ENCODE data around the gene PPOX.
A peak's percentile ranks its signal among the peaks of the same experiment; 100 is the strongest.

PPOX gene

DNA sequence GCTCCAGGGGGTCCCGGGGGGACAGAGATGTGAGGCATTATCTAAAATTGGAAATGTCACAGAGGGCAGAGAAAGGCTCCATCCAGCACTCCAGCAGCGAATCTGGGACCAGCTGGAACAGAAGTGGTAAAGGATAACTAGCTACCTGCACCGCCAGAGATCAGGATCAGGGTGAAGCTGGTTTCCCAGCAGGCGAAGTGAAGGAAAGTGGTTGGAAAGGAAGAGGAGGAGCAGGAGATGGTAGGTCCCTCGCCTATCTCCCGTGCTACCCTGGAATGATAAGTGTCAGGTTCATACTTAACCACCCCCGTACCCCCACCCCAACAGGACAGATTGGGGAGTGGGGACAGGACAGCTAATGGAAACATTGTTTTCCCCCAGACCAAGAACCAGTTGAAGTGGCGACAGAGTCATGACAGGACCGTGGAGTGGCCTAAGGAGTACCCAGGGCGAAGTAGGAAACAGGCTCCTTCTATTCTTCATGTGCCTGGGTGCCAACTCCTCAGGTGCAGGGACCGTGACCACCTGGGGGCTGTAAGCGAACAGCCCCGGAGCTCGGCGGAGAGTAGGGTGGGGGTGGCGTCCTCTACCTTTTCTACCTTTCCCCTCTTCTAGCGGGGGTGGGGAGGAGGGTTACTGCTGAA, 10.4 kb downstream of the PPOX start:
- no peak for DNase-seq

DNA sequence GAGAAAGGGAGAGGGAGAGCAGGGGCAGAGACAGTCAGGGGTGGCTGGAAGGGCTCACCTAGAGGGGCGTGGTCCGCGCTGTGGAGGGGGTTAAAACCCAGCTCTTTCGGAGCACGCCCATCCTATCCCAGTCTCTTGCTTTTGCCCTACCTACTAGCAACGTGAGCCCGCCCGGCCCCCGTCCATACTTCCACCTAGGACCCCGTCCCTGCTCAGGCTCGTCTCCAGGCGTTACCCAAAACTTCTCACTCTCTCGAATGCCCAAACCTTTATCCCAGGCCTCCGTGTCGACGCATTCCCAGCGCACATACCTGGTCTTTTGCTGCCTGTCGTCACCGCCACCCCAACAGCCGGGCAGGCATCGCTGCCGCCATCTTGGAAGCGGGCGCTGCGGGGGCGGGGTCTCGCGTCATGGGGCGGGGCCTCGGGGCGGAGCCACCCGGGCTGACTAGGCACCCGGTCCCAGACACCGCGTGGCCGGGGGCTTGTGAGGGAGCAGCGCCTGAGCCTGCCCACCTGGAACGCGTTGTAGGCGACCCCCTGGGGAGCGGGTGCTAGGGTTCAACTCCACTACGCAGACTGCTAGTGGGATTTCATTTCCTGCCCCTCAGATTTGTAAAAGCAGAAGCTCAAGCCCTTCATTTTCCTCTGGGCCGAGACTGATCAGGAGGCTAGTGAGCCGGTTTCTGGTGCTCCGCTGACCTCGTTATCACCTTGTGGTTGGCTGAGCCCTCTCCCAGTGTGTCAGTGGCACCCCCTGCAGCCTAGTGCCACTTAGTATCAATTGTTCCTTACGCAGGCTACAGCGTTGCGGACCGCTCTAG, 11.1 kb downstream of the PPOX start, which contains the start of gene B4GALT3:
TSS of gene B4GALT3 (minus strand) at position 396 of the 824 bp plus-strand sequence. CDS start 1,447 bp downstream, outside the sequence.
- peak; percentile 98 to 99 for DNase-seq

DNA sequence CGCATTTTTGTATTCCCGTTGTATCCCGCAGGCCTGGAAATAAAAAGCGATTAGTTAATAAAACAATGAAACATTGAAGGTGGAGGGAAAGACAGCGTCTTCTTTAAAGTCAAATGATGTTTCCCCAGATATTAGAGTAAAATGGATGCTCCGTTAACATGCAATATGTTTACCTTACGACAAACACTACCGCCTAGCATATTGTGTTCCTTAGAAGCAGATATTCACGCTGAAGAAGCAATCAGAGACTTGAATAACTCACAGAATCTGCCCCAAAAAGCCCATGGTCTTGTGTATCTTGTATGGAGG, 11.7 kb downstream of the PPOX start:
- no peak for DNase-seq

DNA sequence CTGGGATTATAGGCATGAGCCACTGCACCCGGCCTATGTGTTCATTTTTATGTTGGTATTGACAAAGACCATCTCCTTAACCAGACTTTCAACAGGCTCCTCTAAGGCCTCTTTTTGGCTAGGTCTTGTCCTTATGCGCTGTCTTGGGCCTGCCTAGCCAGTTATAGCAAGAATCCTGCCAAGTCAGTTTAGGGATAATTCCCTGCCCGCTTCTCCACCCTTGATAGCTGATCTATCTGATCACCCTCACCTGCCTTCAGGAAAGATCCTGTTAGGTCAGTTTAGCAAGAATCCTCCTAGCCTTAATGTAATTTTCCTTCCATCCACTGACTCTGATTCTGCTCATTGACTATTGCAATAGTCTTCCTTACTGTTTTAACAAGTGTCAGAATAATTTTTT, 13.5 kb downstream of the PPOX start:
- DNase-seq, result no peak

DNA sequence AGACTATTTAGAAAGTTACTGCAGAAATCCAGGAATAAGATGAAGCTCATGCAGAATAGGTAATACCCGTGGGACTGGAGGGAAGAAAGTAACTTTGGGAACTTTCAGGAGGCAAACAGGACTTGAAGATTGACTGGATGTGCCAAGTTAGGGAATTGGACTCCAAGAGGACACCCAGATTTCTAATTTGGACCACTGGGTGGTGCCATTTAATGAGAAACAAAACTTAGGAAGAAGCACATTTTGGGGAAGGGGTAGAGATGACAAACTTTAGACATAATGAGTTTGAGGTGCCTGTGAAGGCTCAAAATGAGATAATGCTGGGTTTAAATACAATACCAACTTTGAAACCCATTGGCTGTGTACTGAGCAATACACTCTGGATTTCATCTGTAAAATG, 14.4 kb downstream of the PPOX start:
- DNase-seq, result no peak

DNA sequence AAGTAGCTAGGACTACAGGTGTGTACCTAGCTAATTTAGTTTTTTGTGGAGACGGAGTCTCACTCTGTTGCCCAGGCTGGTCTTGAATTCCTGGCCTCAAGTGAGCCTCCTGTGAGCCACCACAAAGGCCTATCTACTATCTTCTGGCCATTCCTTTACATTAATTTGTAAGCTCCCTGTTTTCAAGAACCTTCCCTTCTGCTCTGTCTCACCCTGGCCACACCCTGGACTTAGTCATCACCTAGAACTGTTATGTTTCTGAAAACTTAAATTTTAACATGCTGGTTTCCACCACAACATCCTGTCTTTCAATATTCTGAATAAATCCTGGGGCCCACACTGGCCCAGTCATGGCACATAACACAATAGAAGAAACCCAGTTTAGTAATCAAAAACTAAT, 16.0 kb downstream of the PPOX start:
- DNase-seq, result peak; percentile 64 to 71

DNA sequence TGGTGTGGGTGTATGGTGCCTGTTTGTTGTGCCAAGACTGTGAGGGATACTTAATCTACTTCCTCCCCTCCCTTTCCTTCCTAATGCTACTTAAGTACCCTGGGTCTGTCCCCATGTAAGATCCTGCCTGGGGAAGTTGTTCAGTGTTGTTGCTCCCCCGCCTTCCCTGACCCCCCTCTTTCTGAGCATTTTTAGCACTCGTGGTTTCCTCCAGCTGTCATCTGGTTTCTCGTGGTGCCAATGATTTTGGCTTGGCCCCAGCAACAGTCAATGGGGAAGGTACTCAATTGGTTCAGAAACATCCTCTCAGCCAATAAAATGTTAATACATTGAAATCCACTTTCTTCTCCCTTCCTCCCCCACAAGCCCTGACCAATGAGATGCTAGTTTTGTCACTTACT, 19.1 kb downstream of the PPOX start:
- DNase-seq, result peak; percentile 61 to 67

DNA sequence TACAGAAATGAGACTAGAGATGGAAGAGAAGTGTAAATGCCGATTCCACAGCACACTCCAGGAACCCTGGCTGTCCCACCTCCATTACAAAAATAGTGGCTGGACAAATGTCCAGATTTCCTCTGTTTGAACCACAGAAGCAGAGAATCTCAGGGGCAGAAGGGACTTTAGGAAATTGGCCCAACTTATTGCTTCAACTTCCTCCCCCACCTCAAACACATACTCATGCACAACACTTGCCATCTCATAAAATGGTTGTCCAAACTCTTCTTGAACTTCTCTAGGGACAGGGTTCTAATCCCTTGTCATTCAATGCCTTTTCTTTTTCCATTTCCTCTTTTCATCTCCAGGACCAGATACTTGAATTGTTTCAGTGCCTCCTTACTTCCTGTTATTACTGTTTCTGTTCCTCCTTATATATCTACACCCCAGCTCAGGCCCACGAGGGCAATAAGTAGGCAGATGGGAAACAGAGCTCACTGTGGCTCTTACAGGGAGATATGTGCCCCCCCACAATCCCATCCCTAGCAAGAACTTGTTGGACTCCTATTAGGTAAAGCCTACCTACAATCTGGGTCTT, 19.6 kb downstream of the PPOX start:
- no peak for DNase-seq

DNA sequence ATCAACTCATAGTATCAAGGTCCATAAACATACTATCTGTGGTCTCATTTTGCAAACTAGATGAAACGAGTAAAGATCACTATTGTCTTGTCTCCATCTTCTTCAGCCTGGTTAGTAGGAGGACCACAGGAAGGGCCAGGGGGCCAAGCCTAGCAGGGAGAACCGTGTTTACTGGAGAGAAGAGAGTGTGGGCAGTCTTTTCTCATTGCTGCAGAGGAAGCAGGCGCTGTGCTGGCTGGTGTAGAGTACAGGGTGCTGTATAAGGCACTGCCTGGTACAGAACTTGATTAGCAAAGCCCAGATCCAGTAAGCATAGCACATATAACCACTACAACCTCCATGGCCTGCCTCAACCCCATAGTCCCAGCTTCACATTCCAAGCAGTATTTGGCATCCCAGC, 21.1 kb downstream of the PPOX start:
- DNase-seq, result no peak

DNA sequence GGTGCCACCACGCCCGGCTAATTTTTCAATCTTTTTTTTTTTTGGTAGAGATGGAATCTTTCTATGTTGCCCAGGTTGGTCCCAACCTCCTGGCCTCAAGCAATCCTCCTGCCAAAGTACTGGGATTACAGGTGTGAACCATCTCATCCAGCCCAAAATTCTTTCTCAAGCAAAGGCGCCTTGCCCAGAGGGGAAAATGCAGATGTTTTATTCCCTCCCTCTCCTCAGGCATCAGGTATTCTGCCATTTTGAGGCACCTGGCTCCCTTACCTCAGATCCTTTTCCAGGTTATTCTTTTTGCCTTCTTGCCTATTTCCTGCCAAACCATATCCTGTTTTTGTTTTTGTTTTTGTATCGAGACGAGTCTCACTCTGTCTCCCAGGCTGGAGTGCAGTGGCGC, 22.2 kb downstream of the PPOX start:
- no peak for DNase-seq

DNA sequence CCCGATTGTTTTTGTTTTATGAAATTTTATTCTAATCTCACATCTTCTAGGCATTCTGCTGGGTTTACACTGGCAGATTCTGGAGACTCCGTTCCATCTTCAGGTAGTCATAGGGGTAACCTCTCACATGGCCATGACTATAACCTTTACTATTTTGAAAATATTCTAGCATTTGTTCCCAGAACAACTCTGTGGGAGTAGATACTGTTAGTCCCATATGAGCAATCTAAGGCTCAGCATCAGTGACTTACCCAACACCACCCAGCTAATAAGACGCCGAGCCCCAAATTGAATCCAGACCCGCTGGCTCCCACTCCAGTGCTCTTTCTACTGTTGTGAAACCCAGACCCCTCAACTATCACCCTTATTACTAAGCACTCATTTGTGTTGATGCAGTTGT, 22.8 kb downstream of the PPOX start:
- DNase-seq, result no peak

DNA sequence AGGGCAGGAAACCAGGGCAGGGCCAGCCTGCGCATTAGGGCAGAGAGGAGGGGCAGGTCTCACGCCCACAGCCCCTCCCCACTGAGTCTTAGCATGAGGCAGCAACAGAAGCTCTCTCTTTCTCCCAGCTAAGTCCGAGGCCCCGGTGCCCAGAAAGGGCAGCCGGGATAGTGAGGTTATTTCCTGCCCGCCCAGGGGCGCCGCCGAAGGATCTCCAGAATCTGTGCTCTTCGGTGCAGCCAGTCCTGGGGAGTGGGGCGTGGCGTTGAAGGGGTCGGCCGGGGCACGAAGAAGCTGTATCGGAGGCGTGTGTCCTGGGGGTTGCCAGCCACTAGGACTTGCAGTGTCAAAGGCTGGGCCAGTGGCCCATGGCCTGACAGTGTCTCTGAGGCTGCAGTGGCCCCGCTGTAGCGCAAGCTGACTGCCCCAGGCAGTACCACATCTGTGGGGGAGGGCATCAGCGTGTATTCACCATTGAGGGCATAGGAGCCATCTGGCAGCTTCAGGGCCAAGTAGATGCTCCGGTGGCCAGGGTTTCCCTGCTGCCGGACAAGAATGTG, 24.8 kb downstream of the PPOX start:
- no peak for DNase-seq

DNA sequence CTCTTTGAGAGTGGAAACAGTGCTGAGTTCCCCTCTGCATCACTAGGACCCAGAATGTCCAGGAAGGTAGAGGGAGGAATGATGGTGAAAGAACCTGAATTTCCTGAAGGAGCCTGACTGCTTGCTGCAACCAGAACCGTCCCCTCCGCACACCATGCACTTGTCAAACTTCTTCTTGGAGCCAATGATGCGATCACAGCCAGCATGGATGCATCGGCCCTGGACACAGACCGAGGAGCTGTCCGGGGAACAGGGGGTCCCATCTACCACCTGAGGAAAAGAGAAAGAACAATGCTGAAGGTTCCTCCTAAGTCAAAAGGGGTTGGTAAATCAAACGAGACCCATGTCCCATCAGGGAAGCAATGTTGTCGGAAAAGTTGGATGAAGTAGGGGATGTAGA, 25.7 kb downstream of the PPOX start:
- DNase-seq, result no peak

DNA sequence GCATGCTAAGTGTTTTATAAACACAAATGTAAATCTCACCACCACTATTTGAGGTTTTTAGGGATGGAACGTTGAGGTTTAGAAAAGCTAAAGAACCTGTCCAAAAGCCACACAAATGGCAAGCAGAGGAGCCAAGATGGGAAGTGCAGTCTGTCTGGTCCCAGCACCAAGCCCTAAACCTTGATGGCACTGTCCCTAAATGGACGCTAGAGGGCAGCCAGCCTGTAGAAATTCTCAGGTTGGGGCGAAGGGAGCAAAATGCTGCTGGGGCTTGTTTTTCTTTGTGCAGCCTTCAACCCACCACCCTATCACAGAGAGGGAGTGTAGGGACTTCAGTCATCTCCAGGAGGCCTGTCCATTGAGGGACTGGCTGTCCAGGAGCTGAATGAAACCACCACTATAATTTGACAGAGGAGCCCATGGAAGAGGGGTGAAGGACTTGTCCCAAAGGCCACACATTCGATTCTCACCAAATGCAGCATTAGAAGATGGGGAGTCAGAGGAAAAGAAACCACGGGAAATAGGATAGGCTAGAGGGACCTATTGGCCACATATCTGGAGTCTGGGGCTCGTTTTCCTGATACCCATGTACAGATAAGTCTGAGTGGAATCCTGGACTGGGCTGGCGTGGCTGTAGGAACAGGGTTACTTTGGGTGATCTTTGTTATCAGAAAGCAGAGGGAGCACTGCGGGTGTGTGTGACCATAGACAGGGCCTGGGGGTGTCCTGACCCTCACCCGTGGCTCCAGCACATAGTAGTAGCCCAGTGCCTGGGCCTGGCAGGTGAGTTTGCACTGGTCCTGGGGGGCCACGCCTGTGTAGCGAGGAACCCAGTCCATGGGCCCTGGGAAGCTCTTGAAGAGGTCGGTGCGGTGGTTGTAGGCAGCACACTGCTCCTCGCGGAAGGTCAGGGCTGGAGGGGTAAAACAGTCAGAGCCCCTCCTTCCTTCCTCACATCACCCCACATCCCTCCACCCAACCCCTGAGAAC, 26.5 kb downstream of the PPOX start:
- DNase-seq, result peak; percentile 60 to 71

DNA sequence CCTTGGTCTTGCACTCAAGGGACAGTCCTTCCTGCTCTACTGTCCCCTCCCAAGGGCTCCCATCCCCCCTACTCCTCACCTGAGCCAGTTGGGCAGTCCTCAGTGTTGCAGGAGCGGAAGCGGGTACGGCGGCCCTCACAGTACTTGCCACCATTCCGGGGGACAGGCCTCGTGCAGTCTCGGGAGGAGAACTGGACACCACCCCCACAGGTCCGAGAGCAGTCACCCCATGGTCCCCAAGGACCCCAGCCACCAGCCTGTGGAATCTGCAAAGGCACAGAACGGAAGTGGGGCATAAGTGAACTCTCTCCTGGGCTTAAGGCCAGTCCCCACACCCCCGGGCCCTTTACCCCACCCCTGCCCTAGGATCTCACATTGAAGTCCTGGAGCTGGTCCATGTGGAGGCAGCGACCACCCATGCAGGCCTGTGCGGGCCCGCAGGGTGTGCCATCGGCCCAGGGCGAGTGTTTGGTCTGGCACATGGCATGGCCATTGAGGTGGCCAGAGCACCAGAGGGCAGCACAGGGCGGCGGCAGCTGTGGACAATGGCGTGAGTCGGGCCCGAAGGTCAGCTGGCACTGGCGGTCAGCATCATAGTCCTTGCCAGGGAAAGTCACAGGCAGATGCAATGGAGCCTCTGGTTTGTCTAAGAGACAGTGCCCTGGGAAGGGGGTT, 27.5 kb downstream of the PPOX start:
- no peak for DNase-seq

DNA sequence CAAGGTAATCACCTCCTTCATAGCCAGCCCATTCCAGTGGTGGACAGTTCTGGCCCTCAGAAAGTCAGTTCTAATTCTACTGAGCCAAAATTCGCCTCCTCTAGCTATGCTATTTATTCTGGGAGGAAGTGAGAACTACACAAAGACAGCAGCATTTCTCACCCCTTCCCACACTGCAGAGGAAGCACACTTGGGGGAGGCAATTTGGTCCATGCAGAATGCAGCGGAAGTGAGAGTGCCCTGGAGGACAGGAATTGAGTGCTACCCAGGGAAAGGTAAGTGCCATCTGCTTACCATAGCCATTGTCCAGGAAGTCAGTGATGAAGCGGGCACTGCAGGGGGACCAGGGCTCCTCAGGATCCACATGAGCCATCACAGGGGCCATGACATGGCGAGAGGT, 28.9 kb downstream of the PPOX start:
- no peak for DNase-seq

DNA sequence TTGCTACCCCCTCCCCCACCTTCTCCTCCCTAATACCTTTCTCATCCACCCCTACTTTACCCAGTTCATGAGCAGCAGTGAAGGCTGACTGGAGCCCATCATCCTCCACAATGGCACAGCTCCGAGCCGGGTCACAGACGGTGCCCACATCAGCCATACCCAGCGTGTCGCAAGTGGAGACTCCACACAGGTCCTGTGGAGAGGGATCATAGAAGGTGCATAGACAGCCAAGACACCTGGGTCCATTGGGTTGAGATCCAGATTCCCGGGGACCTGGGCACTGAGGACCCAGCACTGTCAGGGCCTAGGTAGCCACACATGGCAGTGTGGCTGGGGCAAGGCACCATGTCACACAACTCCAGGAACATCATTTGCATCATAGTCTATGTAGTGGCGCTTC, 29.9 kb downstream of the PPOX start:
- no peak for DNase-seq

DNA sequence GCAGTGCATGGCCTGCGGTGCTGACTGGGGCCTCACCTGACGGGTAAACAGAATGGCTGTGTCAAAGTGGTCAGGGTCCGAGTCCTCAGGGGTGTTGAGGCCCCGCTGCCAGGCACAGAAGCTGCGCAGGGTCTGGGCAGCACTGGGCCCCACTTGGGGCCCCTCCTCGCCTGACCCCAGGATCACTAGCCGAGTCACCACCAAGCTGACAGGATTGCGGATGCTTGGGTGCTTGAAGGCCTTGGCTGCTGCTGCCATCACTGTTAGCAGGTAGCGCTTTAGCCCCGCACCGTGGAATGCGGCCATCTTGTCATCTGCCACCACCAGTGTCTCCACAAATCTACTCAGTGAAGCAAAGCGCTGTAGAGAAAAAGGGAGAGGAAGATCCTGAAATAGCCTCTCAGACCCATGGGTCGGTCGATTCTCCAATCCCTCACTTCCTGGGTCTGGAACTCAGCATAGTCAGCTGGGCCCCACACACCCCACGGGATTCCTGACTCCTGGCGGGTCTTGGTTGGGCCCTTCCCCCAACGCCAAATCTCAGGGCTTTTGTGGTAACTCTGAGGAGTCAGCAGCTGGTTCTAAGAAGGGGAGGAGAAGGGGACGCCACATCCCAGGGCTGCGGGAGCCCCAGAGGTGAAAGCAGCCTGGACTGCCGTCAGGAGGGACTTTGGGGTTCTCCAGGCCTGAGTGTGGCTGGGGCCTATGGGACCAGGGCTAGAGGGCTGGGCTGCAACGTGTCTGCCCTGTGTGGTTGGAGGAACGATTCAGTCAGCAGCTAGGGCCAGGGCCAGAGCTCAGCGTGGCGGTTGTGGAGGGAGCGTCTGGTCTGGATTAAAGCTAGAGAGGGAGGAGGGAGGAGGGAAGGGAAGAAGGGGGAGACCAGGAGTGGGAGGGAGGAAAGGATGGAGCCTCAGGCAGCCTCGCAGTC, 30.6 kb downstream of the PPOX start:
- DNase-seq, result no peak

DNA sequence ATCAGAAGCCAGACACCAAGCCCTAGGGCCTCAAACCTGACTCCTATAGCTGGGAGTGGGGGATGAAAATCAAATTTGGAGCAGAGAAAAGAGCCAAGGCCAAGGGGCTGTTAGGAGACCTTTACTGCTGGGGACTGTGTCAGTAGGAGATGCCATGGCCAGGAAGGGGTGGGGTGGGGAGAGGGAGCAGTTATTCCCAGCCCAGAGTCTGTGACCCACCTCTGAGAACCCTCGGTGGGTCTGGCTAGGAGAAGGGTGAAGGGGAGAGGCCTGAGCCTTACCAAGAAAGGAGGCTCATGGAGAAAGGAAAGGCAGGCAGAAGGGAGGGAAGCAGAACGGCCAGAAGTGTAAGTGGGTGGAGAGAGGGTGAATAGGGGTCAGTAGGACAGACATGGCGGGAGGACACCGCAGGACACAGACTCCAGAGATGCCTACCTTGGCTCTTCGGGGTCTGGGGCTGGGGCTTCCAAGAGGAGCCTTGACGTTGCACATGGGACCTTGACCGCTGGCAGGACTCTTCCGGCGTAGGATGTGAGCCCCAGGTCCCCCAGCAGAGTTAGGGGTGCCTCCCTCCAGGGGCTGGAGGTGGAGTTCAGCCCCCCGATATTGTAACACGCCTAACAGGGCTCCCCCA, 31.5 kb downstream of the PPOX start:
- no peak for DNase-seq

DNA sequence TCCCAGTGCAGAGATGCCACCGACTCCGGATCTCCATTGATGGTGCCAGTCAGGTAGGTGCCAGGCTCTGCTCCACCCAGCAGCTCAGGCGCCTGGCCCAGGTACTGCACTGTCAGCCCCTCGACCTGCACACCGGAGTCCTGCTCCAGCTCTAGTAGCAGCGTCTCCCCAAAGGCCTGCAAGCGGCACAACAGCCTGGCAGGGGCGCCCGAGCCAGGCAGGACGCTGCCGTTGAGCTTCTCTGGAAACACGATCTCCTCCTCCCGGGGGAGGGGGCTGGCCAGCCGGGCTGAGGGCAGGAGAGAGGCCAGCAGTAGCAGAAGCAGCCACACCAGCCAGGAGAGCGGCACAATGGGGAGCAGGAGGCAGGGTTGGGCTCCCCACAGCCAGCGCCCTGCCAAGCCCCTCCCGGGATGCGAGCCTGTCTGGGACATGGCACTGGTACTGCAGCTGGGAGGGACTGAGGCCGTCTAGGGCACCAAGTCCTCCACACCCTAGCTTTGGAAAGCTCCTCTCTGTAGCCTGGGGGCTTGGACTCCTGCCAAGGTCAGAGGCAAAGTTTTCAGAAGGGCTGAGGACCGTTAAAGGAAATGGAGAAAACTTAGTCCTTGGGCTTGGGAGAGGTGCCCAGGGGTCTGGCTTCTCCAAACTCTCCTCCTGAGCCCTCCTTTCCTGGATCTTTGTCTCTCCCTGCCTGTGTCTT, 32.1 kb downstream of the PPOX start:
- DNase-seq, result no peak

Data from stimulated activated CD4-positive, alpha-beta T cell treated with anti-CD3 and anti-CD28 coated beads, Interleukin-2, amount 100 ng/mL, for 24 hours (primary cell).